Esophagus squamous epithelium (tissue), 5 donors: ENCODE results near the gene ENOSF1. TPM values are rescaled to one million over a fixed set of nuclear protein-coding genes. Genes with fewer than 3 reads are reported as not detected.

Experiments used
- DNase-seq: peaks from one replicate; lab custom pipeline; 2025; lab: John Stamatoyannopoulos, UW
- H3K27ac ChIP-seq, 4 donors: fragments of 200-600 bp; sonication (generic); one replicate each; pipeline ENCODE4 v1.5.1; 2016 to 2019; ENCODE audit warnings: mild to moderate bottlenecking in 1 of 4
- H3K27me3 ChIP-seq, 4 donors: fragments of 200-600 bp; sonication (generic); 1 replicate in 3 of 4; 2 replicates in 1 of 4; pipeline versions ENCODE4 v1.5.1 to v1.6.0; 2017 to 2021; ENCODE audit warnings: antibody characterized with exemption in 1 of 4
- H3K36me3 ChIP-seq, 3 donors: fragments of 200-600 bp; sonication (generic); one replicate each; pipeline ENCODE4 v1.5.1; 2016 to 2019
- H3K4me1 ChIP-seq, 3 donors: fragments of 200-600 bp; sonication (generic); one replicate each; pipeline ENCODE4 v1.5.1; 2017 to 2019
- H3K4me3 ChIP-seq, 4 donors: fragments of 200-600 bp; sonication (generic); 1 replicate in 3 of 4; 2 replicates in 1 of 4; pipeline ENCODE4 v1.5.1; 2016 to 2019; ENCODE audit warnings: mild to moderate bottlenecking in 2 of 4, moderate library complexity in 1 of 4
- H3K9me3 ChIP-seq, 3 donors: fragments of 200-600 bp; sonication (generic); one replicate each; pipeline ENCODE4 v1.5.1; 2016 to 2019
- CTCF ChIP-seq, 6 experiments: fragments of 450-650 bp in 4 of 6; fragments of 200-600 bp in 2 of 6; sonication (generic) in 2 of 6; IDR thresholded peaks; one replicate each; pipeline ENCODE4 v1.5.1; 2016 to 2019; ENCODE audit warnings: antibody characterized with exemption in 6 of 6, mild to moderate bottlenecking in 4 of 6, moderate library complexity in 4 of 6
- POLR2A ChIP-seq, 4 donors: fragments of 450-650 bp; IDR thresholded peaks; one replicate each; pipeline ENCODE4 v1.6.1; 2017; ENCODE audit warnings: antibody characterized with exemption in 4 of 4, mild to moderate bottlenecking in 4 of 4, moderate library complexity in 3 of 4
- WGBS, 2 donors: methylation state at CpG; one replicate each; pipeline ENCODE4 v1.1.5; 2018; 5-methylcytosine and 5-hydroxymethylcytosine counted together
- intact Hi-C: fragments of 100-400 bp; cut with DNase I; formaldehyde crosslinking; loops from one replicate; pipeline ENCODE4 v1.15.0; 2022
- total RNA-seq, 4 donors: library from RNA; depleted of rRNA; stranded (reverse); fragments of >200 nt; gene quantifications; one replicate each; pipeline ENCODE4 v1.1.0, GENCODE V29; 2016
- donor health status: DM: yes; HTN: yes; CAD: no.

Gene ENOSF1
- total RNA-seq, 4 donors from 2014 or later, result 31.7 to 63.7 (median 47.1) TPM

- Histone ChIP-seq H3K4me1 (peaks cover 0 to 15% (median 3%) of the 10 kb centered on the region in 3 donors), H3K27ac (peak overlapping the region in 1 of 4 donors; percentile 22), H3K27me3 (no peaks in the 10 kb centered on the region), H3K36me3 (no peaks in the 10 kb centered on the region), H3K4me3 (no peak overlapping the region), H3K9me3 (no peaks in the 10 kb centered on the region)
- intact Hi-C loops, result no loop called here
- no peak for TF ChIP-seq CTCF (IDR thresholded peaks at IDR 0.05)
- TF ChIP-seq POLR2A (IDR thresholded peaks at IDR 0.05), result no peak
- WGBS, 2 donors, result 39 to 48% methylated on average over 2 of the region's 2 CpGs
- no peak for DNase-seq
Observed at GRCh38 chr18:634551-635045, 77.8 kb downstream of the ENOSF1 start.

- TF ChIP-seq CTCF (IDR thresholded peaks at IDR 0.05) (no peak), POLR2A (IDR thresholded peaks at IDR 0.05) (no peak)
Observed at GRCh38 chr18:631560-631959, 80.9 kb downstream of the ENOSF1 start.

GRCh38 chr18:629269-630150, 82.9 kb downstream of the ENOSF1 start:
- H3K4me3 ChIP-seq, result no peak overlapping the region
- intact Hi-C loops, result loop anchor here (5.0 to 10.0 kb wide), 2 partner anchors 105 to 208 kb away; no protein-coding TSS in a partner anchor
- peaks cover 0 to 7% (median 3%) of the 10 kb centered on the region in 3 donors for H3K4me1 ChIP-seq
- H3K27ac ChIP-seq, result no peak overlapping the region
- H3K36me3 ChIP-seq, result no peaks in the 10 kb centered on the region
- no peaks in the 10 kb centered on the region for H3K9me3 ChIP-seq
- TF ChIP-seq CTCF (IDR thresholded peaks at IDR 0.05), result peak in 1 of 6 experiments; percentile 22
- TF ChIP-seq POLR2A (IDR thresholded peaks at IDR 0.05), result no peak
- 84% methylated on average over 6 of the region's 6 CpGs for WGBS, 2 donors
- DNase-seq, result no peak
- H3K27me3 ChIP-seq, result no peaks in the 10 kb centered on the region

More at GRCh38 chr18:631560-631959, 80.9 kb downstream of the ENOSF1 start:
- no peaks in the 10 kb centered on the region for H3K27me3 ChIP-seq
- no peaks in the 10 kb centered on the region for H3K9me3 ChIP-seq
- intact Hi-C loops, result no loop called here
- no peaks in the 10 kb centered on the region for H3K36me3 ChIP-seq
- no peak overlapping the region for H3K27ac ChIP-seq
- H3K4me1 ChIP-seq, result peaks cover 0 to 15% (median 3%) of the 10 kb centered on the region in 3 donors
- no peak overlapping the region for H3K4me3 ChIP-seq
- no peak for DNase-seq

- WGBS, 2 donors, result 51% methylated on average over 2 of the region's 2 CpGs
Observed at GRCh38 chr18:627231-627630, 85.2 kb downstream of the ENOSF1 start.

More at GRCh38 chr18:627231-627630, 85.2 kb downstream of the ENOSF1 start:
- intact Hi-C loops, result loop anchor here (5.0 to 10.0 kb wide), 2 partner anchors 108 to 210 kb away; no protein-coding TSS in a partner anchor
- Histone ChIP-seq H3K36me3 (no peaks in the 10 kb centered on the region), H3K27me3 (no peaks in the 10 kb centered on the region), H3K9me3 (no peaks in the 10 kb centered on the region), H3K4me3 (no peak overlapping the region), H3K27ac (no peak overlapping the region), H3K4me1 (no peaks in the 10 kb centered on the region)
- TF ChIP-seq POLR2A (IDR thresholded peaks at IDR 0.05) (no peak), CTCF (IDR thresholded peaks at IDR 0.05) (no peak)
- DNase-seq, result no peak
